K562 (cell line): ENCODE measurements around the gene PVALEF. TPM values are rescaled to one million over a fixed set of nuclear protein-coding genes. Genes with fewer than 3 reads are reported as not detected.

Experiments
- ATAC-seq: fragments of 200-7000 bp; cut with Tn5 transposase; 3 replicates; pipeline ENCODE4 v1.9.1; 2020; ENCODE audit warnings: moderate library complexity
- BruUV-seq: library from RNA; stranded (reverse); fragments of 400-500 nt; replicated peaks from 2 replicates; lab custom pipeline; 2021; lab: Mats Ljungman, UMichigan
- CTCF ChIA-PET: fragments of 300-600 bp; formaldehyde crosslinking; extraction: SDS; loops from one replicate; lab custom pipeline; 2021; ENCODE audit warnings: low intra/inter-chr PET ratio; lab: Yijun Ruan, JAX
- POLR2A ChIA-PET: fragments of 300-600, 350-650 bp; sonication (Branson Sonifier 250); formaldehyde crosslinking; extraction: SDS; loops from one replicate; lab custom pipeline; 2021; ENCODE audit warnings: antibody characterized with exemption, inconsistent platforms; lab: Yijun Ruan, JAX
- DNase-seq, 4 experiments: peaks; one replicate each; pipeline versions ENCODE4 v3.0.0 to v3.0.0-alpha.2; 2011 to 2018; ENCODE audit warnings: low spot score in 3 of 4, mixed read lengths in 3 of 4; ENCODE audit errors: extremely low read depth in 1 of 4
- FAIRE-seq: peaks from 2 replicates; lab custom pipeline; 2011; peaks lifted over from hg19 to GRCh38; lab: Jason Lieb, UNC
- H2AFZ ChIP-seq: 2 replicates; pipeline ENCODE4 v1.6.0; 2011; ENCODE audit warnings: low read depth, low read length, control low read depth, inconsistent platforms
- H3K27ac ChIP-seq: fragments of 200-600 bp; 3 replicates; pipeline ENCODE4 v1.8.0; 2011; ENCODE audit warnings: low read depth, mild to moderate bottlenecking, control low read depth, inconsistent platforms, low read length, moderate library complexity, mixed read lengths; ENCODE audit errors: extremely low read depth
- H3K27me3 ChIP-seq, 2 experiments: fragments of 300-600 bp in 1 of 2; 2 replicates in 1 of 2; 3 replicates in 1 of 2; pipeline versions ENCODE4 v1.6.0 to v1.8.0; 2011; ENCODE audit warnings: inconsistent platforms in 2 of 2, low read length in 2 of 2, mild to moderate bottlenecking in 1 of 2, mixed read lengths in 1 of 2, moderate library complexity in 1 of 2; ENCODE audit not compliant: control insufficient read depth in 2 of 2, insufficient read depth in 2 of 2
- H3K36me3 ChIP-seq: fragments of 300-600 bp; 3 replicates; pipeline ENCODE4 v1.8.0; 2011; ENCODE audit warnings: mild to moderate bottlenecking, low read length, inconsistent platforms; ENCODE audit not compliant: control insufficient read depth, insufficient read depth
- H3K4me1 ChIP-seq, 2 experiments: fragments of 200-600 bp in 1 of 2; replicated peaks in 1 of 2; 2 replicates in 1 of 2; 3 replicates in 1 of 2; pipeline versions ENCODE4 v1.5.1 to v1.8.0; 2011; ENCODE audit warnings: inconsistent platforms in 2 of 2, low read length in 2 of 2, mild to moderate bottlenecking in 1 of 2, mixed read lengths in 1 of 2, moderate library complexity in 1 of 2; ENCODE audit not compliant: control insufficient read depth in 2 of 2, insufficient read depth in 2 of 2
- H3K4me2 ChIP-seq: 2 replicates; pipeline ENCODE4 v1.6.1; 2011; ENCODE audit warnings: low read length, control low read depth, inconsistent platforms, mixed read lengths; ENCODE audit not compliant: insufficient read depth
- H3K4me3 ChIP-seq: fragments of 200-600 bp; sonication (generic), shearing (Covaris generic); 2 replicates; pipeline ENCODE4 v1.5.1; 2016; ENCODE audit warnings: control low read depth, inconsistent platforms
- H3K79me2 ChIP-seq: fragments of 200-600 bp; 3 replicates; pipeline ENCODE4 v1.8.0; 2011; ENCODE audit warnings: low read length, inconsistent platforms; ENCODE audit not compliant: control insufficient read depth, insufficient read depth
- H3K9ac ChIP-seq, 2 experiments: 2 replicates each; pipeline versions ENCODE4 v1.6.0 to v1.6.1; 2011; ENCODE audit warnings: low read depth in 2 of 2, low read length in 2 of 2, control low read depth in 1 of 2, inconsistent platforms in 1 of 2, mild to moderate bottlenecking in 1 of 2, mixed read lengths in 1 of 2; ENCODE audit not compliant: insufficient read depth in 1 of 2
- H3K9me1 ChIP-seq: one replicate; pipeline ENCODE4 v1.6.0; 2011; ENCODE audit warnings: inconsistent platforms, mild to moderate bottlenecking, low read length, moderate library complexity; ENCODE audit not compliant: control insufficient read depth, insufficient read depth
- H3K9me3 ChIP-seq: replicated peaks from 2 replicates; pipeline ENCODE4 v1.5.1; 2011; ENCODE audit warnings: low read depth, low read length, inconsistent platforms; ENCODE audit not compliant: control insufficient read depth, insufficient read depth
- H4K20me1 ChIP-seq: replicated peaks from 2 replicates; pipeline ENCODE4 v1.6.1; 2011; ENCODE audit warnings: low read length, inconsistent platforms, mixed read lengths; ENCODE audit not compliant: control insufficient read depth, insufficient read depth
- HLTF ChIP-seq: fragments of 450-650 bp; IDR thresholded peaks from 2 replicates; pipeline ENCODE4 v1.6.1; 2016
- ZFP36 ChIP-seq: fragments of 150-350 bp; IDR thresholded peaks from 2 replicates; pipeline ENCODE4 v1.6.1; 2018; ENCODE audit warnings: low read length, low read depth; ENCODE audit not compliant: partially characterized antibody
- ZNF77 ChIP-seq: fragments of 250-450 bp; sonication (Bioruptor Pico); IDR thresholded peaks from 2 replicates; pipeline ENCODE4 v1.5.0; 2020
- whole genome bisulfite sequencing: fragments of 100-300 bp; shearing (Covaris generic); methylation state at CpG from one replicate; pipeline ENCODE4 v1.1.6; 2016; ENCODE audit warnings: low coverage, mixed read lengths; ENCODE audit not compliant: insufficient coverage; ENCODE audit errors: missing lambda C conversion rate; 5-methylcytosine and 5-hydroxymethylcytosine counted together
- in situ Hi-C: fragments of 300-500 bp; cut with MboI; formaldehyde crosslinking; loops from 4 replicates; pipeline ENCODE4 v1.15.0; 2018; ENCODE audit warnings: inconsistent platforms, mixed read lengths
- intact Hi-C: fragments of 100-400 bp; cut with micrococcal nuclease; formaldehyde crosslinking; loops from 2 replicates; pipeline ENCODE4 v1.14.2; 2022
- polyA plus RNA-seq, 8 experiments: library from polyadenylated mRNA; depleted of rRNA in 4 of 8; stranded (reverse) in 5 of 8; unstranded in 3 of 8; fragments of >200 nt; fragmentation: Nextera tagmentation in 2 of 8; fragmentation: Illumina TruSeq in 1 of 8; extraction: Ambion mirVana in 2 of 8; extraction: Trizol in 1 of 8; gene quantifications; 2 replicates each; pipeline versions ENCODE4 v1.2.1 to v1.2.3, GENCODE V29; 2011 to 2014; ENCODE audit warnings: inconsistent platforms in 1 of 8, missing spikeins in 1 of 8
- total RNA-seq, 7 experiments: library from RNA; depleted of rRNA in 6 of 7; stranded (reverse); fragments of >200 nt in 6 of 7; fragmentation: Illumina TruSeq in 2 of 7; extraction: Trizol in 2 of 7; gene quantifications; 2 replicates each; pipeline versions ENCODE4 v1.2.1 to v1.2.3, GENCODE V29; 2011 to 2021; ENCODE audit warnings: low replicate concordance in 1 of 7
- TF ChIP-seq, protein P1 (sequence below): fragments of 450-650 bp; IDR thresholded peaks from 2 replicates; pipeline ENCODE4 v1.6.1; 2017; ENCODE audit warnings: antibody characterized with exemption, mild to moderate bottlenecking
- TF ChIP-seq, protein P2 (sequence below): sonication (generic); formaldehyde crosslinking; IDR thresholded peaks from 2 replicates; pipeline ENCODE4 v1.8.0; 2022; ENCODE audit warnings: missing genetic modification reagents, mild to moderate bottlenecking, borderline replicate concordance

The PVALEF gene
- total and polyA plus RNA-seq, 9 of the 15 experiments (the other 6 are each of a cell fraction or from before 2014, with no cell fraction given): not detected

DNA sequence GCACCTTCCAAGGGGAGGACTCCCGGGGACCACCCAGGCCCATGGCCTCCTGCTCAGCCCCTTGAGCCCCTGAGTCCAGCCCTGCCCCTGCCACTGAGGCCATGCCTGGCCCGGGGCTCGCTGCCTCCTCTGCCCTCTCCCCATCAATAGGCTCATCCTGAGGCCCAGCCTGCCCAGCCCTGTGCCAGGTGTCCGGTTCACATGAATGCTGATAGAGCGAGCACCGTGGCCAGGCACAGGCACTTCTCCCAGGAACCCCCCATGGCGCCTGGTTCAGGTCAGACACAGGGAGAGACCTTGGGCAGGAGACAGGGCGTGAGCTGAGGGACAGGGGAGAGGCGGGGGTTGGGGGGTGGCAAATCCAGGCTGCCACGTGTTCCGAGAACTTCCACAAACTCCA, 2.8 kb upstream of the PVALEF start (continued):
- TF ChIP-seq, protein P1, sequence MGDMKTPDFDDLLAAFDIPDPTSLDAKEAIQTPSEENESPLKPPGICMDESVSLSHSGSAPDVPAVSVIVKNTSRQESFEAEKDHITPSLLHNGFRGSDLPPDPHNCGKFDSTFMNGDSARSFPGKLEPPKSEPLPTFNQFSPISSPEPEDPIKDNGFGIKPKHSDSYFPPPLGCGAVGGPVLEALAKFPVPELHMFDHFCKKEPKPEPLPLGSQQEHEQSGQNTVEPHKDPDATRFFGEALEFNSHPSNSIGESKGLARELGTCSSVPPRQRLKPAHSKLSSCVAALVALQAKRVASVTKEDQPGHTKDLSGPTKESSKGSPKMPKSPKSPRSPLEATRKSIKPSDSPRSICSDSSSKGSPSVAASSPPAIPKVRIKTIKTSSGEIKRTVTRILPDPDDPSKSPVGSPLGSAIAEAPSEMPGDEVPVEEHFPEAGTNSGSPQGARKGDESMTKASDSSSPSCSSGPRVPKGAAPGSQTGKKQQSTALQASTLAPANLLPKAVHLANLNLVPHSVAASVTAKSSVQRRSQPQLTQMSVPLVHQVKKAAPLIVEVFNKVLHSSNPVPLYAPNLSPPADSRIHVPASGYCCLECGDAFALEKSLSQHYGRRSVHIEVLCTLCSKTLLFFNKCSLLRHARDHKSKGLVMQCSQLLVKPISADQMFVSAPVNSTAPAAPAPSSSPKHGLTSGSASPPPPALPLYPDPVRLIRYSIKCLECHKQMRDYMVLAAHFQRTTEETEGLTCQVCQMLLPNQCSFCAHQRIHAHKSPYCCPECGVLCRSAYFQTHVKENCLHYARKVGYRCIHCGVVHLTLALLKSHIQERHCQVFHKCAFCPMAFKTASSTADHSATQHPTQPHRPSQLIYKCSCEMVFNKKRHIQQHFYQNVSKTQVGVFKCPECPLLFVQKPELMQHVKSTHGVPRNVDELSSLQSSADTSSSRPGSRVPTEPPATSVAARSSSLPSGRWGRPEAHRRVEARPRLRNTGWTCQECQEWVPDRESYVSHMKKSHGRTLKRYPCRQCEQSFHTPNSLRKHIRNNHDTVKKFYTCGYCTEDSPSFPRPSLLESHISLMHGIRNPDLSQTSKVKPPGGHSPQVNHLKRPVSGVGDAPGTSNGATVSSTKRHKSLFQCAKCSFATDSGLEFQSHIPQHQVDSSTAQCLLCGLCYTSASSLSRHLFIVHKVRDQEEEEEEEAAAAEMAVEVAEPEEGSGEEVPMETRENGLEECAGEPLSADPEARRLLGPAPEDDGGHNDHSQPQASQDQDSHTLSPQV: no peak
- no peak for TF ChIP-seq HLTF
- TF ChIP-seq, all 486 proteins: peak for 0

DNA sequence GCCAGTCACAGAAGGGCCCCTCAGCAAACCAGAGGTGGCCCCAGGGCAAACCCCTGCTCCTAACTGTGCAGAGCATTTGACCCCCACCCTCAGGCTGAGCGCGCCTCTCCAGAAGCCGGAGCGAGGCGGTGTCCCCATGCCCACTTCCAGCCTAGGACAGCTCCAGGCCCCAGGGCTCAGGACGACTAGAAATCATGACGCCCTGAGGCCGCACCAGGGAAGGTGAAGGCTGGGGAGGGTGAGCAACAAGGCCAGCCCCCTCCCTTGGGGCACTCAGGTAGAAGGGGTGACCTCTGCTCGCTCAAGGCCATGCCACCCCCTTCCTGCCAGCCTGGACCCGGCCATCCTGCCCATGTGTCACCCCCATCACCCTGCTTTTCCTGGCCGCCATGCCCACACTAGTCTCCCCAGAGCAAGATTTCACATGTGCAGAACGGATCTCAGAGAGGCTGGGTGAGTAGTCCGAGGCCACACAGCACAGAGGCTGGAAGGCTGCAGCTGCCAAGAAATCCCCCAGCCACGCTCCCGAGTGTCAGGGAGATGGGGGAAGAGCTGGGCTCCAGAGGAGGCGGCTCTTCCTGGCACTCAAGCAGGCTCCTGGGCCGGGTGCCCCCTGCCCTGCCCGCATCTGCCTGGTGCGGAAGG, 2.1 kb upstream of the PVALEF start:
- Histone ChIP-seq H3K9me3 (no peaks in the 10 kb centered on the region), H4K20me1 (peaks cover 5% of the 10 kb centered on the region; the same call in 1 of the 2 replicates), H3K4me3 (no peak overlapping the region), H3K36me3 (no peaks in the 10 kb centered on the region), H3K9ac (no peak overlapping the region), H3K9me1 (no peaks in the 10 kb centered on the region), H3K79me2 (no peaks in the 10 kb centered on the region), H3K4me2 (no peak overlapping the region), H3K27me3 (peaks cover 38 to 88% of the 10 kb centered on the region in 2 experiments; a peak in 4 of 5 replicates), H3K4me1 (peaks cover 0 to 78% of the 10 kb centered on the region in 2 experiments; a peak in 2 of 5 replicates), H3K27ac (no peak overlapping the region), H2AFZ (no peak overlapping the region)
- in situ Hi-C loops: no loop called here
- FAIRE-seq (no peak), ATAC-seq (no peak), DNase-seq (no peak)
- ChIA-PET POLR2A (interaction anchor here (0.7 to 1.0 kb wide), 3 partner anchors 10 to 1710 kb away, joined by 3 read pairs; no protein-coding TSS in a partner anchor), CTCF (no interaction called here)
- TF ChIP-seq ZFP36: peak; percentile 75
- TF ChIP-seq, protein P2, sequence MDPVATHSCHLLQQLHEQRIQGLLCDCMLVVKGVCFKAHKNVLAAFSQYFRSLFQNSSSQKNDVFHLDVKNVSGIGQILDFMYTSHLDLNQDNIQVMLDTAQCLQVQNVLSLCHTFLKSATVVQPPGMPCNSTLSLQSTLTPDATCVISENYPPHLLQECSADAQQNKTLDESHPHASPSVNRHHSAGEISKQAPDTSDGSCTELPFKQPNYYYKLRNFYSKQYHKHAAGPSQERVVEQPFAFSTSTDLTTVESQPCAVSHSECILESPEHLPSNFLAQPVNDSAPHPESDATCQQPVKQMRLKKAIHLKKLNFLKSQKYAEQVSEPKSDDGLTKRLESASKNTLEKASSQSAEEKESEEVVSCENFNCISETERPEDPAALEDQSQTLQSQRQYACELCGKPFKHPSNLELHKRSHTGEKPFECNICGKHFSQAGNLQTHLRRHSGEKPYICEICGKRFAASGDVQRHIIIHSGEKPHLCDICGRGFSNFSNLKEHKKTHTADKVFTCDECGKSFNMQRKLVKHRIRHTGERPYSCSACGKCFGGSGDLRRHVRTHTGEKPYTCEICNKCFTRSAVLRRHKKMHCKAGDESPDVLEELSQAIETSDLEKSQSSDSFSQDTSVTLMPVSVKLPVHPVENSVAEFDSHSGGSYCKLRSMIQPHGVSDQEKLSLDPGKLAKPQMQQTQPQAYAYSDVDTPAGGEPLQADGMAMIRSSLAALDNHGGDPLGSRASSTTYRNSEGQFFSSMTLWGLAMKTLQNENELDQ (CRISPR knock-in tag): no peak
- TF ChIP-seq ZNF77 (CRISPR knock-in tag): no peak
- 10% methylated on average over 14 of the region's 19 CpGs for WGBS
- intact Hi-C loops: no loop called here
- BruUV-seq: no TSS peak
